ENCODE measurements around the gene FOLR3.
A peak's percentile ranks its signal among the peaks of the same experiment; 100 is the strongest.

Gene FOLR3

GRCh38 chr11:72102162-72102561 lies 33.4 kb upstream of the FOLR3 start:
- no peak for DNase-seq (ENCODE audit: extremely low spot score)
- TF ChIP-seq CTCF (IDR thresholded peaks at IDR 0.05; ENCODE audit: control extremely low read depth, extremely low read depth, low read depth, missing control alignments), result no peak
- POLR2A ChIA-PET, result interaction anchor here (1.0 kb wide), 1 partner anchor 11 kb away, joined by 3 read pairs; no protein-coding TSS in a partner anchor
- CTCF ChIA-PET, result interaction anchor here (0.9 to 4.9 kb wide), 6 partner anchors 9 to 77 kb away, joined by 3 to 50 read pairs (median 6); no protein-coding TSS in a partner anchor

- ChIA-PET CTCF (interaction anchor here (0.9 to 4.9 kb wide), 5 partner anchors 9 to 78 kb away, joined by 3 to 50 read pairs (median 8); no protein-coding TSS in a partner anchor), POLR2A (interaction anchor here (1.0 kb wide), 1 partner anchor 12 kb away, joined by 3 read pairs; no protein-coding TSS in a partner anchor)
- TF ChIP-seq CTCF (IDR thresholded peaks at IDR 0.05; ENCODE audit: control extremely low read depth, extremely low read depth, low read depth, missing control alignments), result no peak
- no peak for DNase-seq (ENCODE audit: extremely low spot score)
Observed at GRCh38 chr11:72102631-72102945, 32.9 kb upstream of the FOLR3 start.

GRCh38 chr11:72102946-72103753 lies 32.4 kb upstream of the FOLR3 start, which contains the start of gene LAMTOR1:
TSS of gene LAMTOR1 (minus strand) at chr11:72103297. CDS start at chr11:72103224, 73 bp downstream.
- CTCF ChIA-PET, result interaction anchor here (0.9 to 4.9 kb wide), 5 partner anchors 10 to 78 kb away, joined by 3 to 50 read pairs (median 8); no protein-coding TSS in a partner anchor
- peak; percentile 97 for DNase-seq (ENCODE audit: extremely low spot score)
- POLR2A ChIA-PET, result interaction anchor here (1.0 kb wide), 1 partner anchor 12 kb away, joined by 3 read pairs; no protein-coding TSS in a partner anchor
- TF ChIP-seq CTCF (IDR thresholded peaks at IDR 0.05; ENCODE audit: control extremely low read depth, extremely low read depth, low read depth, missing control alignments), result no peak

- ChIA-PET POLR2A (no interaction called here), CTCF (interaction anchor here (1.0 to 4.9 kb wide), 3 partner anchors 9 to 13 kb away, joined by 3 to 50 read pairs (median 5); no protein-coding TSS in a partner anchor)
- DNase-seq (ENCODE audit: extremely low spot score), result no peak
- no peak for TF ChIP-seq CTCF (IDR thresholded peaks at IDR 0.05; ENCODE audit: control extremely low read depth, extremely low read depth, low read depth, missing control alignments)
Observed at GRCh38 chr11:72103754-72104167, 31.8 kb upstream of the FOLR3 start.

- DNase-seq (ENCODE audit: extremely low spot score), result no peak
- POLR2A ChIA-PET, result no interaction called here
- CTCF ChIA-PET, result interaction anchor here (1.2 to 1.9 kb wide), 4 partner anchors 11 to 81 kb away, joined by 3 to 6 read pairs (median 4); no protein-coding TSS in a partner anchor
- TF ChIP-seq CTCF (IDR thresholded peaks at IDR 0.05; ENCODE audit: control extremely low read depth, extremely low read depth, low read depth, missing control alignments), result no peak
Observed at GRCh38 chr11:72105888-72106287, 29.6 kb upstream of the FOLR3 start, which contains the start of gene TOMT. TSS of gene TOMT (plus strand) at chr11:72105924. CDS start at chr11:72105952, 28 bp downstream.

- no peak for DNase-seq (ENCODE audit: extremely low spot score)
- POLR2A ChIA-PET, result interaction anchor here (1.0 kb wide), 1 partner anchor 25 kb away, joined by 3 read pairs; no protein-coding TSS in a partner anchor
- CTCF ChIA-PET, result interaction anchor here (1.2 to 2.5 kb wide), 5 partner anchors 14 to 86 kb away, joined by 3 to 12 read pairs (median 7); no protein-coding TSS in a partner anchor
- no peak for TF ChIP-seq CTCF (IDR thresholded peaks at IDR 0.05; ENCODE audit: control extremely low read depth, extremely low read depth, low read depth, missing control alignments)
Observed at GRCh38 chr11:72111300-72112142, 24.0 kb upstream of the FOLR3 start.
